ENCODE data around the gene CEBPA.

The CEBPA gene

GRCh38 chr19:33300009-33300893 is 2.1 kb downstream of the CEBPA start:
- no peaks in the 10 kb centered on the region for H3K27me3 ChIP-seq (ENCODE audit: insufficient read depth, poor library complexity, severe bottlenecking)
- TF ChIP-seq POLR2AphosphoS5 (IDR thresholded peaks at IDR 0.05; ENCODE audit: low read depth), result peak; percentile 80
- TF ChIP-seq, protein P1, sequence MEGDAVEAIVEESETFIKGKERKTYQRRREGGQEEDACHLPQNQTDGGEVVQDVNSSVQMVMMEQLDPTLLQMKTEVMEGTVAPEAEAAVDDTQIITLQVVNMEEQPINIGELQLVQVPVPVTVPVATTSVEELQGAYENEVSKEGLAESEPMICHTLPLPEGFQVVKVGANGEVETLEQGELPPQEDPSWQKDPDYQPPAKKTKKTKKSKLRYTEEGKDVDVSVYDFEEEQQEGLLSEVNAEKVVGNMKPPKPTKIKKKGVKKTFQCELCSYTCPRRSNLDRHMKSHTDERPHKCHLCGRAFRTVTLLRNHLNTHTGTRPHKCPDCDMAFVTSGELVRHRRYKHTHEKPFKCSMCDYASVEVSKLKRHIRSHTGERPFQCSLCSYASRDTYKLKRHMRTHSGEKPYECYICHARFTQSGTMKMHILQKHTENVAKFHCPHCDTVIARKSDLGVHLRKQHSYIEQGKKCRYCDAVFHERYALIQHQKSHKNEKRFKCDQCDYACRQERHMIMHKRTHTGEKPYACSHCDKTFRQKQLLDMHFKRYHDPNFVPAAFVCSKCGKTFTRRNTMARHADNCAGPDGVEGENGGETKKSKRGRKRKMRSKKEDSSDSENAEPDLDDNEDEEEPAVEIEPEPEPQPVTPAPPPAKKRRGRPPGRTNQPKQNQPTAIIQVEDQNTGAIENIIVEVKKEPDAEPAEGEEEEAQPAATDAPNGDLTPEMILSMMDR (IDR thresholded peaks at IDR 0.05; ENCODE audit: insufficient read depth, low read length), result no peak
- TF ChIP-seq, protein P2, sequence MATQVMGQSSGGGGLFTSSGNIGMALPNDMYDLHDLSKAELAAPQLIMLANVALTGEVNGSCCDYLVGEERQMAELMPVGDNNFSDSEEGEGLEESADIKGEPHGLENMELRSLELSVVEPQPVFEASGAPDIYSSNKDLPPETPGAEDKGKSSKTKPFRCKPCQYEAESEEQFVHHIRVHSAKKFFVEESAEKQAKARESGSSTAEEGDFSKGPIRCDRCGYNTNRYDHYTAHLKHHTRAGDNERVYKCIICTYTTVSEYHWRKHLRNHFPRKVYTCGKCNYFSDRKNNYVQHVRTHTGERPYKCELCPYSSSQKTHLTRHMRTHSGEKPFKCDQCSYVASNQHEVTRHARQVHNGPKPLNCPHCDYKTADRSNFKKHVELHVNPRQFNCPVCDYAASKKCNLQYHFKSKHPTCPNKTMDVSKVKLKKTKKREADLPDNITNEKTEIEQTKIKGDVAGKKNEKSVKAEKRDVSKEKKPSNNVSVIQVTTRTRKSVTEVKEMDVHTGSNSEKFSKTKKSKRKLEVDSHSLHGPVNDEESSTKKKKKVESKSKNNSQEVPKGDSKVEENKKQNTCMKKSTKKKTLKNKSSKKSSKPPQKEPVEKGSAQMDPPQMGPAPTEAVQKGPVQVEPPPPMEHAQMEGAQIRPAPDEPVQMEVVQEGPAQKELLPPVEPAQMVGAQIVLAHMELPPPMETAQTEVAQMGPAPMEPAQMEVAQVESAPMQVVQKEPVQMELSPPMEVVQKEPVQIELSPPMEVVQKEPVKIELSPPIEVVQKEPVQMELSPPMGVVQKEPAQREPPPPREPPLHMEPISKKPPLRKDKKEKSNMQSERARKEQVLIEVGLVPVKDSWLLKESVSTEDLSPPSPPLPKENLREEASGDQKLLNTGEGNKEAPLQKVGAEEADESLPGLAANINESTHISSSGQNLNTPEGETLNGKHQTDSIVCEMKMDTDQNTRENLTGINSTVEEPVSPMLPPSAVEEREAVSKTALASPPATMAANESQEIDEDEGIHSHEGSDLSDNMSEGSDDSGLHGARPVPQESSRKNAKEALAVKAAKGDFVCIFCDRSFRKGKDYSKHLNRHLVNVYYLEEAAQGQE (IDR thresholded peaks at IDR 0.05; ENCODE audit: insufficient replicate concordance, low read depth), result no peak
- peak overlapping the region; percentile 74 for H3K4me3 ChIP-seq (replicated peaks; ENCODE audit: insufficient read depth, low read length)
- peak overlapping the region; percentile 90 for H3K27ac ChIP-seq (replicated peaks)
- no peak for DNase-seq (ENCODE audit: low read depth in 1 of 2, low spot score in 1 of 2)

DNA sequence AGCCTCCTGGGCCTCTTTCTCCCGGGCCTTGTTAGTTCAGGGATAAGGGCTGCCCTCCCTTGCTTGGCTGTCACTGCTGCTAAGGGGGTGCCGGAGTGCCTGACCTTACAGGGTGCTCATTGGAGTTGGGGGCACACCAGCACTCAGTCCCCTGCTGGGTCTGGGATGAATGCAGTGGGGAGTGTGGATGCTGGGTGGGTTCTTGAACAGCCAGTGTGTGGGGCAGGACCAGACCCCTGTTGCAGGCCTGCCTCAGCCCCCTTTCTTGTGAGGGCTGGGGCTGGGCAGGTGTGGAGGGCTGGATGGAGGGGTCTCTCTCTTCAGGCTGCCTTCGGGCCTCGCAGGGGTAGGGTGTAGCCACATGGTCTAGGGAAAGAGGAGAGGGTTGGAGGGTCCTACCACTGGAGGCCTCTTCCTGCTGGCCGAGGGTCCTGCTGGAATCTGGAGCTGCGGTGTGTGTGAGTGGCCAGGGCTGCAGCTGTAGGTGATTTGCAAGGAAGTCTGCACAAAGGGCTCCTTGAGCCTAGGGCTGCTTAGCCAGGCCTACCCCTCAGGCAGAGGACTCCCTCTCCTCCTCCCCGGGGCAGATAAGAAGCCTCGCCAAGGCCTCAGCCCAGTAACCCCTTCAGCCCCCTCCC is 3.2 kb downstream of the CEBPA start:
- TF ChIP-seq SPI1 (IDR thresholded peaks at IDR 0.05; ENCODE audit: borderline replicate concordance, low read depth), result no peak
- TF ChIP-seq POLR2AphosphoS5 (IDR thresholded peaks at IDR 0.05; ENCODE audit: low read depth), result peak; percentile 91
- peak in 1 of 2 experiments; percentile 67 for DNase-seq (ENCODE audit: low read depth in 1 of 2, low spot score in 1 of 2)
- Histone ChIP-seq H3K4me3 (replicated peaks; ENCODE audit: insufficient read depth, low read length) (peak overlapping the region; percentile 74), H3K27me3 (ENCODE audit: insufficient read depth, poor library complexity, severe bottlenecking) (no peaks in the 10 kb centered on the region), H3K27ac (replicated peaks) (peak overlapping the region; percentile 90)

GRCh38 chr19:33298146-33298911 is 4.0 kb downstream of the CEBPA start:
- H3K27ac ChIP-seq (replicated peaks), result peak overlapping the region; percentile 90
- peak in 1 of 2 experiments; percentile 83 for DNase-seq (ENCODE audit: low read depth in 1 of 2, low spot score in 1 of 2)
- TF ChIP-seq POLR2AphosphoS5 (IDR thresholded peaks at IDR 0.05; ENCODE audit: low read depth), result peak; percentile 92
- TF ChIP-seq SPI1 (IDR thresholded peaks at IDR 0.05; ENCODE audit: borderline replicate concordance, low read depth), result peak; percentile 75; the same call in 1 of the 2 replicates
- TF ChIP-seq, protein P2 (IDR thresholded peaks at IDR 0.05; ENCODE audit: insufficient replicate concordance, low read depth), result no peak
- TF ChIP-seq, protein P1 (IDR thresholded peaks at IDR 0.05; ENCODE audit: insufficient read depth, low read length), result no peak
- TF ChIP-seq GABPA (IDR thresholded peaks at IDR 0.05; ENCODE audit: low read depth), result 0 out of 2 replicates have a peak, but pooled peaks have one; percentile 31

More at GRCh38 chr19:33298146-33298911, 4.0 kb downstream of the CEBPA start:
- Histone ChIP-seq H3K27me3 (ENCODE audit: insufficient read depth, poor library complexity, severe bottlenecking) (no peaks in the 10 kb centered on the region), H3K4me3 (replicated peaks; ENCODE audit: insufficient read depth, low read length) (peak overlapping the region; percentile 74)

All from HL-60 (cell line).